Prostate gland (tissue), 2 donors: Measurements from ENCODE around the gene NFATC3.

Experiments
- POLR2A ChIP-seq: fragments of 450-650 bp; IDR thresholded peaks from one replicate; pipeline ENCODE4 v1.6.1; 2016; ENCODE audit warnings: antibody characterized with exemption, mild to moderate bottlenecking
- POLR2AphosphoS5 ChIP-seq: sonication (generic); formaldehyde crosslinking; IDR thresholded peaks from one replicate; pipeline ENCODE4 v1.6.1; 2017; ENCODE audit warnings: antibody characterized with exemption
- TF ChIP-seq, protein P1 (sequence below), 4 experiments: fragments of 200-600 bp in 2 of 4; fragments of 450-650 bp in 2 of 4; sonication (generic) in 2 of 4; IDR thresholded peaks; 1 replicate in 3 of 4; 2 replicates in 1 of 4; pipeline ENCODE4 v1.5.1; 2016 to 2019; ENCODE audit warnings: antibody characterized with exemption in 4 of 4, mild to moderate bottlenecking in 2 of 4, moderate library complexity in 2 of 4

DNA sequence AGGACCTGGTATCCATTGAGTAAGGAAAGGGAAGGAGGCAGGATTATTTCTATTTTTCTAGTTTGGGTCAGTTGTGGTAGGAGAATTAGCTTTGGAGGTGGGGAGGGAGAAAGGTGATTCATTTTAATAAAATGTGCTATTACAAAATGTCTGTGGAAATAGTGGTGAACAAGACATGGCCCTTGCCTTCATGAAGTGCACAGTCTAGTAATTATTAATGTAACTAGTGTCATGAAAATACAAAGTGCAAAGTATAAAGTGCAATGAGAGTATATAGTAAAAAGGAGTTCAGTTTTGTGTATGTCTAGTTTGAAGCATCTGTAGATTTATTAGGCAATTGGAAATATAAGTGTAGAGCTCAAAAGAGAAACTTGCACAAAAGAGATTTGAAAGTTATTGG lies 11.9 kb downstream of the NFATC3 start:
- TF ChIP-seq, protein P1, sequence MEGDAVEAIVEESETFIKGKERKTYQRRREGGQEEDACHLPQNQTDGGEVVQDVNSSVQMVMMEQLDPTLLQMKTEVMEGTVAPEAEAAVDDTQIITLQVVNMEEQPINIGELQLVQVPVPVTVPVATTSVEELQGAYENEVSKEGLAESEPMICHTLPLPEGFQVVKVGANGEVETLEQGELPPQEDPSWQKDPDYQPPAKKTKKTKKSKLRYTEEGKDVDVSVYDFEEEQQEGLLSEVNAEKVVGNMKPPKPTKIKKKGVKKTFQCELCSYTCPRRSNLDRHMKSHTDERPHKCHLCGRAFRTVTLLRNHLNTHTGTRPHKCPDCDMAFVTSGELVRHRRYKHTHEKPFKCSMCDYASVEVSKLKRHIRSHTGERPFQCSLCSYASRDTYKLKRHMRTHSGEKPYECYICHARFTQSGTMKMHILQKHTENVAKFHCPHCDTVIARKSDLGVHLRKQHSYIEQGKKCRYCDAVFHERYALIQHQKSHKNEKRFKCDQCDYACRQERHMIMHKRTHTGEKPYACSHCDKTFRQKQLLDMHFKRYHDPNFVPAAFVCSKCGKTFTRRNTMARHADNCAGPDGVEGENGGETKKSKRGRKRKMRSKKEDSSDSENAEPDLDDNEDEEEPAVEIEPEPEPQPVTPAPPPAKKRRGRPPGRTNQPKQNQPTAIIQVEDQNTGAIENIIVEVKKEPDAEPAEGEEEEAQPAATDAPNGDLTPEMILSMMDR (IDR thresholded peaks at IDR 0.05) = no peak
- TF ChIP-seq POLR2A = no peak
- TF ChIP-seq POLR2AphosphoS5 = no peak
